ENCODE data around the gene UPK1B.
"Not testable (repeated sequence)": the region's sequence is repeated elsewhere in the genome, so short reads cannot be mapped to it uniquely, and the experiment has no call there.

The UPK1B gene

DNA sequence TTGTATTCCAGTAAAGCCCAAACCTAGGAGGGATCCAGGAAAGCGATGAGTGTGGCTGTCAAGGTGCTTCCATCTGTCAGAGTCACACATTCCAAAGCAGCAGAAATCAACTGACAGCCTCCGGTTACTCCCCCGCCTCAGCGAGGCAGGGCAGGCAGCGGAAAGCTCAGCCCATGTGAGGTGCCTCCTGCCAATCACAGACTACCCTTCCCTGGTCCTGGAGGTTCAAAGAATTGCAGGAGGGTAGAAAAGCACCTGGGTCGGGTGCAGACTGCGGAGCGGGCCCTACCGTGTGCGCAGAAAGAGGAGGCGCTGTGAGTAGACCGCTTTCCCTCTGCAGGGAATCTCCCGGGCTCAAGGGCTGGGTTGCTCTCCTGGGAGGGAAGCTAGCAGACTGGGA lies at the start of gene UPK1B:
Gene UPK1B (plus strand): TSS at position 274 of the 400 bp plus-strand sequence. CDS start 13,144 bp downstream, outside the sequence.
- Mint-ChIP-seq H3K36me3 (ENCODE audit: low read depth) (no peaks in the 10 kb centered on the region), H3K4me1 (ENCODE audit: low read depth) (no peaks in the 10 kb centered on the region), H3K4me3 (no peak within 1 kb of the TSS), H3K27me3 (ENCODE audit: low read depth) (peaks cover 6% of the 10 kb centered on the region), H3K9me3 (no peaks in the 10 kb centered on the region), H3K27ac (no peak within 1 kb of the TSS)
- no peak for DNase-seq (ENCODE audit: low spot score)

GRCh38 chr3:119125342-119125741 lies 48.1 kb upstream of the UPK1B start:
- Mint-ChIP-seq H3K27ac (no peak overlapping the region), H3K4me1 (ENCODE audit: low read depth) (no peaks in the 10 kb centered on the region), H3K9me3 (no peaks in the 10 kb centered on the region), H3K4me3 (no peak overlapping the region), H3K36me3 (ENCODE audit: low read depth) (no peaks in the 10 kb centered on the region), H3K27me3 (ENCODE audit: low read depth) (peaks cover 4% of the 10 kb centered on the region)
- no peak for DNase-seq (ENCODE audit: low spot score)

DNA sequence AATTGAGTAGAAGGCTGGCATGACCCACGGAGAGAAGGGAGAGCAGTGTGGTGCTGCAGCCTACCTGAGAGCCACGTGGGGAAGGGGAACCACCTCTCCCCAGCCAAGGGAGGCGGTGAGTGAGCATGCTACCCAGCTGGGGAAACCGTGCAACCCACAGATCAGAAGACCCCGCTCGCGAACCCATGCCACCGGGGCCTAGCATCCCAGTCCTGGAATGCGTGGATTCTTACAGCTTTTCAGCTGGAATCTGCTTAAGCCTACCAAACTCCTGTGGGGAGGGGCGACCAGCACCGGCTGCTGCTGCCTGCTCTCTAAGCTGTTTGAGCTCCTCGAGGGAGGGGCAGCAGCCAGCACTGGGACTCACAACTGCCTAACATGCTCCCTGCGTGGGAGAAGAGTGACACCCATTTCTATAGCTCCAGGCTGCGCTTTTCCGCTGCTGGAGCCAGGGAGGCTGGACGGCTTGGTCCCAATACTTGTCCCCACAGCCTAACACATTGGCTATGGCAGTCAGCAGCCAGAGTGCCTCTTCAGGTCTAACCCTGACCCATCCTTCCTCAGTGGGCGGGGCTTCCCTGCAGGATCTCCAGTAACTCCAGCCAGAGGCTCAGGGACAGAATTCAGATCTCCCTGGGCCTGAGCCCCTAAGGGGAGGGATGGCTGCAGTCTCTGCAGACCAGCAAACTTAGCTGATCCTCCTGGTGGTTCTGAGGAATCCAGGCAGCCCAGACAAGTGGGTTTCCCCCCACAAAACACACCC lies 47.5 kb upstream of the UPK1B start:
- H3K27me3 Mint-ChIP-seq (ENCODE audit: low read depth), result peaks cover 4% of the 10 kb centered on the region
- no peaks in the 10 kb centered on the region for H3K9me3 Mint-ChIP-seq
- no peak for DNase-seq (ENCODE audit: low spot score)
- no peak overlapping the region for H3K27ac Mint-ChIP-seq
- no peak overlapping the region for H3K4me3 Mint-ChIP-seq
- H3K4me1 Mint-ChIP-seq (ENCODE audit: low read depth), result no peaks in the 10 kb centered on the region
- no peaks in the 10 kb centered on the region for H3K36me3 Mint-ChIP-seq (ENCODE audit: low read depth)

DNA sequence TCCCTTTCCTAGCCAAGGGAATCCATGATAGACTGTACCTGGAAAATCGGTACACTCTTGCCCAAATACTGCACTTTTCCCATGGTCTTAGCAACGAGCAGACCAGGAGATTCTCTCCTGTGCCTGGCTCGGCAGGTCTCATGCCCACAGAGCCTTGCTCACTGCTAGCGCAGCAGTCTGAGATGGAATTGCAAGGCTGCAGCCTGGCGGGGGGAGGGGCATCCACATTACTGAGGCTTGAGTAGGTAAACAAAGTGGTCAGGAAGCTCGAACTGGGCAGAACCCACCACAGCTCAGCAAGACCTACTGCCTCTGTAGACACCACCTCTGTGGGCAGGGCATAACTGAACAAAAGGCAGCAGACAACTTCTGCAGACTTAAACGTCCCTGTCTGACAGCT lies 43.1 kb upstream of the UPK1B start:
- not testable (repeated sequence) for H3K27me3 Mint-ChIP-seq (ENCODE audit: low read depth); DNase-seq (ENCODE audit: low spot score); H3K27ac Mint-ChIP-seq; H3K9me3 Mint-ChIP-seq; H3K36me3 Mint-ChIP-seq (ENCODE audit: low read depth); H3K4me3 Mint-ChIP-seq; H3K4me1 Mint-ChIP-seq (ENCODE audit: low read depth)

GRCh38 chr3:119132291-119132690 lies 41.1 kb upstream of the UPK1B start:
- H3K36me3 Mint-ChIP-seq (ENCODE audit: low read depth); H3K27ac Mint-ChIP-seq; DNase-seq (ENCODE audit: low spot score); H3K4me1 Mint-ChIP-seq (ENCODE audit: low read depth); H3K27me3 Mint-ChIP-seq (ENCODE audit: low read depth); H3K9me3 Mint-ChIP-seq; H3K4me3 Mint-ChIP-seq: not testable (repeated sequence)

DNA sequence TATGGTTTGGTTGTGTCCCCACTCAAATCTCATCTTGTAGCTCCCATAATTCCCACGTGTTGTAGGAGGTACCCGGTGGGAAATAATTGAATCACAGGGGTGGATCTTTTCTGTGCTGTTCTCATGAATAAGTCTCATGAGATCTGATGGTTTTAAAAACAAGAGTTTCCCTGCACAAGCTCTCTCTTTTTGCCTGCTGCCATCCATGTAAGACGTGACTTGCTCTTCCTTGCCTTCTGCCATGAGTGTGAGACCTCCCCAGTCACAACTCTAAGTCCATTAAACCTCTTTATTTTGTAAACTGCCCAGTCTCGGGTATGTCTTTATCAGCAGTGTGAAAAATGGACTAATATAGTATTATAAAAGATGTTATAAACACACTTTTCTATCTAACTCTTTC lies 34.0 kb upstream of the UPK1B start:
- not testable (repeated sequence) for H3K4me3 Mint-ChIP-seq; H3K27ac Mint-ChIP-seq; H3K4me1 Mint-ChIP-seq (ENCODE audit: low read depth); DNase-seq (ENCODE audit: low spot score); H3K9me3 Mint-ChIP-seq; H3K27me3 Mint-ChIP-seq (ENCODE audit: low read depth); H3K36me3 Mint-ChIP-seq (ENCODE audit: low read depth)

GRCh38 chr3:119140466-119140865 lies 32.9 kb upstream of the UPK1B start:
- Mint-ChIP-seq H3K27ac (no peak overlapping the region), H3K9me3 (no peaks in the 10 kb centered on the region), H3K4me3 (no peak overlapping the region)

DNA sequence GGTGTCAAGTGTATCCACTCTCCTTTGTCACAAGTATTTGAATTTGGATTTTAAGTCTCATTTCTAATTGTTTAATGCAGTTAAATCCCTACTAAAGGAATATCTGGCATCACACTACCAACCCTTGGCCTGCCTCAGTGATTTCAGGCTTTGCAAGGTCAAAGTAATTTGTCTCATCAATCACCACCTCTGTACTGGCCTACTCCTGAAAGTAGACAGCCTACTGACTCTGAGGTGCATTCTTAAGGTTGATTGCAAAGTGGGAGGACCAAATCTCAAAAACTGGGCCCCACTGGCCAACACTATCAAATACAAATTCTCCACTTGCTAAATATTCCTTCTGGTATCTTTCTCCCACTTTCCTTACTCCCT lies 28.3 kb upstream of the UPK1B start:
- Mint-ChIP-seq H3K4me1 (ENCODE audit: low read depth) (no peaks in the 10 kb centered on the region), H3K27me3 (ENCODE audit: low read depth) (no peaks in the 10 kb centered on the region), H3K27ac (no peak overlapping the region), H3K9me3 (no peaks in the 10 kb centered on the region), H3K4me3 (no peak overlapping the region), H3K36me3 (ENCODE audit: low read depth) (no peaks in the 10 kb centered on the region)
- DNase-seq (ENCODE audit: low spot score), result no peak

More at GRCh38 chr3:119140466-119140865, 32.9 kb upstream of the UPK1B start:
- DNase-seq (ENCODE audit: low spot score), result no peak
- Mint-ChIP-seq H3K27me3 (ENCODE audit: low read depth) (no peaks in the 10 kb centered on the region), H3K4me1 (ENCODE audit: low read depth) (no peaks in the 10 kb centered on the region), H3K36me3 (ENCODE audit: low read depth) (no peaks in the 10 kb centered on the region)

GRCh38 chr3:119145500-119146167 lies 27.8 kb upstream of the UPK1B start, which contains the start of gene TEX55:
Gene TEX55 (plus strand): TSS chr3:119146165. CDS start chr3:119146190, 25 bp downstream.
- no peaks in the 10 kb centered on the region for H3K27me3 Mint-ChIP-seq (ENCODE audit: low read depth)
- no peak within 1 kb of the TSS for H3K27ac Mint-ChIP-seq
- H3K4me1 Mint-ChIP-seq (ENCODE audit: low read depth), result no peaks in the 10 kb centered on the region
- H3K4me3 Mint-ChIP-seq, result no peak within 1 kb of the TSS
- no peaks in the 10 kb centered on the region for H3K9me3 Mint-ChIP-seq
- no peaks in the 10 kb centered on the region for H3K36me3 Mint-ChIP-seq (ENCODE audit: low read depth)
- no peak for DNase-seq (ENCODE audit: low spot score)

DNA sequence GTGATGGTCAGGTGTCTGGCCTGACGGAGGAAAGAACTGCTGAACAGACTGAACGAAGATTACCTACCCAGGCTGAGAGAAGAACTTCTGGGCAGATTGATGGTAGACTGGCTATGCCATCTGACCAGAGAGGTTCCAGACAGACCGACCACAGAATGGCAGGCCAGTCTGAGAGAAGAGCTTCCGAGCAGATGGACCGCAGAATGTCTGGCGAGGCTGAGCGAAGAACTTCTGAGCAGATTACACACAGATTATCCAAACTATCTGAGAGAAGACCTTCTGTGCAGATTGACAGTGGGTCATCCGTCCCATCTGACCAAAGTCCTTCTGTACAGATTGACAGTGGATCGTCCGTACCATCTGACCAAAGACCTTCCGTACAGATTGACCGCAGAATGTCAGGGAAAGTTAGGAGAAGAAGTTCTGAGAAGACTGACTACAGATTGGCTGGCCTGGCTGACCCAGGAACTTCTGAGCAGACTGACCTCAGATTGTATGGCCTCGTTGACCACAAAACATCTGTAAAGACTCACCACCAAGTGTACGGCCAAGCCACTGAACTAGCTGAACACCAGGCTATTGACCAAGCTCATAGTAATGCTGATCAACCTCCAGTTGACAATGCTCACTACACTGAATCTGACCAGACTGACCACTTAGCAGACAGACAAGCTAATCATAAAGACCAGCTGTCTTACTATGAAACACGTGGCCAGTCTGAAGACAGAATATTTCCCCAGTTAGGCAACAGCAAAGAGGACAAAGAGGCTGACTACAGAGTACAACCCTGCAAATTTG lies 26.6 kb upstream of the UPK1B start:
- Mint-ChIP-seq H3K4me1 (ENCODE audit: low read depth) (no peaks in the 10 kb centered on the region), H3K27me3 (ENCODE audit: low read depth) (no peaks in the 10 kb centered on the region), H3K9me3 (no peaks in the 10 kb centered on the region), H3K4me3 (no peak overlapping the region), H3K27ac (no peak overlapping the region), H3K36me3 (ENCODE audit: low read depth) (no peaks in the 10 kb centered on the region)
- no peak for DNase-seq (ENCODE audit: low spot score)

DNA sequence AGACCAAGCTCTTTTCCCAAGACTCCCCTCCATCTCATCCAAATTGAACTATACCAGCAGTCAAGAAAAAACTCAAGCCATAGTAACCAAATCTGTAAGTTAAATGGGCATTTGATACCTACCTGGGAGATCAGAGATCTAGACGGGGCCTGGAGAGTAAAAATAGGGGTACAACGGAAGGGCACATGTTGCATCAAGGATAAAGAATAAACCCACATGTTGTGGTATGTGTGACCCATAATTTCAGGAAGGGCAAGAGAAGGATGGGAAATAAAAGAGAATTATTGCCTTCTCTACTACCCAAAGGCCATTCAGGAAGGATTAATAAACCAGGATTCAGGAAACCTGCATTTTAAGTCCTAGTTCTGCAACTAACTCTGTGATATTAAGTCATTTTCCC lies 25.9 kb upstream of the UPK1B start:
- H3K9me3 Mint-ChIP-seq, result no peaks in the 10 kb centered on the region
- no peak for DNase-seq (ENCODE audit: low spot score)
- H3K27me3 Mint-ChIP-seq (ENCODE audit: low read depth), result no peaks in the 10 kb centered on the region
- H3K4me3 Mint-ChIP-seq, result no peak overlapping the region
- H3K36me3 Mint-ChIP-seq (ENCODE audit: low read depth), result no peaks in the 10 kb centered on the region
- no peak overlapping the region for H3K27ac Mint-ChIP-seq
- H3K4me1 Mint-ChIP-seq (ENCODE audit: low read depth), result no peaks in the 10 kb centered on the region

GRCh38 chr3:119148493-119149180 lies 24.8 kb upstream of the UPK1B start:
- DNase-seq (ENCODE audit: low spot score), result no peak
- no peak overlapping the region for H3K27ac Mint-ChIP-seq

DNA sequence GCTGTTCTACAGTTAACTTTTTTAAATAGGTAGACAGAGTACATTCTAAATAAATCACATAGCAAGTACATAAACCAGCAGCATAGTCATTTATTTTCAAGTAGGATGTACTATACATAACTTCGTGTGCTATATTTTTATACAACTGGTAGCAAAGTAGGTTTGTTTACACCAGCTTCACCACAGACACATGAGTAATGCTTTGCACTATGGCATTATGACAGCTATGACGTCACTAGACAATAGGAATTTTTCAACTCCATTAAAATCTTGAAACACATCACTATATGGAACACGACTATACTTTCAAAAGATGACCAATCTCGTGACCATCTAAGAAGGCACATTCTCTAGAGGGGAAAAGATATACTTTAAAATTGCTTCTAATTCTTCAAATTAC lies 23.9 kb upstream of the UPK1B start:
- Mint-ChIP-seq H3K9me3 (peaks cover 18% of the 10 kb centered on the region), H3K4me1 (ENCODE audit: low read depth) (no peaks in the 10 kb centered on the region), H3K27me3 (ENCODE audit: low read depth) (no peaks in the 10 kb centered on the region), H3K36me3 (ENCODE audit: low read depth) (no peaks in the 10 kb centered on the region), H3K27ac (no peak overlapping the region), H3K4me3 (no peak overlapping the region)
- no peak for DNase-seq (ENCODE audit: low spot score)

More at GRCh38 chr3:119148493-119149180, 24.8 kb upstream of the UPK1B start:
- Mint-ChIP-seq H3K36me3 (ENCODE audit: low read depth) (no peaks in the 10 kb centered on the region), H3K4me3 (no peak overlapping the region), H3K27me3 (ENCODE audit: low read depth) (no peaks in the 10 kb centered on the region), H3K9me3 (peaks cover 10% of the 10 kb centered on the region), H3K4me1 (ENCODE audit: low read depth) (no peaks in the 10 kb centered on the region)

Measured in T-helper 2 cell treated with Interferon-gamma antibody and Interleukin-4, amounts not matched to agents 5 μg/mL and 100 μg/mL, for 36 hours (primary cell).